RPMI8226 (cell line): Measurements from ENCODE around the gene HHAT.

Experiments
- DNase-seq: peaks from one replicate; pipeline ENCODE4 v3.0.0-alpha.2; 2015

Gene HHAT

GRCh38 chr1:210360852-210361477, 32.3 kb downstream of the HHAT start:
- DNase-seq = peak; percentile 37

GRCh38 chr1:210361665-210362064, 33.0 kb downstream of the HHAT start:
- DNase-seq = no peak

GRCh38 chr1:210362526-210362925, 33.8 kb downstream of the HHAT start:
- no peak for DNase-seq

GRCh38 chr1:210363119-210363518, 34.4 kb downstream of the HHAT start:
- no peak for DNase-seq

GRCh38 chr1:210364479-210364878, 35.8 kb downstream of the HHAT start:
- DNase-seq = no peak

GRCh38 chr1:210366767-210367166, 38.1 kb downstream of the HHAT start:
- DNase-seq = no peak

GRCh38 chr1:210367566-210367965, 38.9 kb downstream of the HHAT start:
- no peak for DNase-seq

- DNase-seq = no peak
These were observed 40.7 kb downstream of the HHAT start for GRCh38 chr1:210369425-210369824.

GRCh38 chr1:210371916-210372315, 43.2 kb downstream of the HHAT start:
- DNase-seq = no peak

GRCh38 chr1:210372491-210372890, 43.8 kb downstream of the HHAT start:
- no peak for DNase-seq

- DNase-seq = no peak
These were observed 44.4 kb downstream of the HHAT start for GRCh38 chr1:210372931-210373627.

GRCh38 chr1:210373628-210373877, 44.9 kb downstream of the HHAT start:
- no peak for DNase-seq

- peak; percentile 54 for DNase-seq
These were observed 45.3 kb downstream of the HHAT start for GRCh38 chr1:210373878-210374599.

- no peak for DNase-seq
These were observed 45.9 kb downstream of the HHAT start for GRCh38 chr1:210374600-210374953.

- no peak for DNase-seq
These were observed 48.2 kb downstream of the HHAT start for GRCh38 chr1:210376836-210377372.

- no peak for DNase-seq
These were observed 49.1 kb downstream of the HHAT start for GRCh38 chr1:210377731-210378333.

GRCh38 chr1:210378736-210379135, 50.0 kb downstream of the HHAT start:
- no peak for DNase-seq

- DNase-seq = no peak
These were observed 53.2 kb downstream of the HHAT start for GRCh38 chr1:210381934-210382333.

- no peak for DNase-seq
These were observed 55.9 kb downstream of the HHAT start for GRCh38 chr1:210384625-210385024.

GRCh38 chr1:210385228-210385627, 56.5 kb downstream of the HHAT start:
- DNase-seq = no peak

- no peak for DNase-seq
These were observed 65.6 kb downstream of the HHAT start for GRCh38 chr1:210394281-210394821.

GRCh38 chr1:210396541-210396940, 67.8 kb downstream of the HHAT start:
- DNase-seq = no peak

GRCh38 chr1:210397252-210397651, 68.5 kb downstream of the HHAT start:
- DNase-seq = no peak

GRCh38 chr1:210397681-210398080, 69.0 kb downstream of the HHAT start:
- DNase-seq = no peak
